GM12878 (cell line): ENCODE measurements around the gene AP3D1. TPM values are rescaled to one million over a fixed set of nuclear protein-coding genes. Genes with fewer than 3 reads are reported as not detected.

Experiments used
- BMI1 ChIP-seq: fragments of 450-650 bp; IDR thresholded peaks from 2 replicates; pipeline ENCODE4 v1.6.1; 2016; ENCODE audit warnings: mild to moderate bottlenecking, moderate library complexity, borderline replicate concordance
- CHD1 ChIP-seq: IDR thresholded peaks from 2 replicates; pipeline ENCODE4 v1.6.1; 2012; ENCODE audit warnings: low read depth, low read length, improper control_type of control experiment
- HDAC6 ChIP-seq: fragments of 200-600 bp; sonication (generic); IDR thresholded peaks from one replicate; pipeline ENCODE4 v1.8.0; 2017; ENCODE audit warnings: antibody characterized with exemption; ENCODE audit not compliant: unreplicated experiment
- IKZF1 ChIP-seq: fragments of 450-650 bp; conservative IDR thresholded peaks from 2 replicates; pipeline ENCODE4 v1.6.1; 2017; ENCODE audit warnings: antibody characterized with exemption, mild to moderate bottlenecking
- MTA2 ChIP-seq: fragments of 450-650 bp; IDR thresholded peaks from 2 replicates; pipeline ENCODE4 v1.6.1; 2016; ENCODE audit warnings: low read depth, mild to moderate bottlenecking, moderate library complexity
- MXI1 ChIP-seq: fragments of 150-350 bp; IDR thresholded peaks from 2 replicates; pipeline ENCODE4 v1.6.1; 2011; ENCODE audit warnings: low read depth, mild to moderate bottlenecking, inconsistent platforms, low read length, improper control_type of control experiment
- NFIC ChIP-seq: IDR thresholded peaks from 2 replicates; pipeline ENCODE4 v1.6.1; 2012; ENCODE audit warnings: low read depth, mild to moderate bottlenecking, inconsistent platforms, low read length, moderate library complexity
- NFXL1 ChIP-seq: fragments of 450-650 bp; IDR thresholded peaks from 2 replicates; pipeline ENCODE4 v1.6.1; 2017; ENCODE audit warnings: antibody characterized with exemption, mild to moderate bottlenecking, borderline replicate concordance
- SIX5 ChIP-seq: IDR thresholded peaks from 2 replicates; pipeline ENCODE4 v1.6.1; 2011; ENCODE audit warnings: mild to moderate bottlenecking, low read depth, low read length, moderate library complexity; ENCODE audit not compliant: severe bottlenecking
- SREBF2 ChIP-seq: IDR thresholded peaks from 2 replicates; pipeline ENCODE4 v1.6.1; 2012; ENCODE audit warnings: mild to moderate bottlenecking, low read length
- STAT3 ChIP-seq: IDR thresholded peaks from 2 replicates; pipeline ENCODE4 v1.6.1; 2011; ENCODE audit warnings: low read depth, low read length, improper control_type of control experiment
- TARDBP ChIP-seq: IDR thresholded peaks from 2 replicates; pipeline ENCODE4 v1.6.1; 2016; ENCODE audit warnings: borderline replicate concordance
- TCF12 ChIP-seq: IDR thresholded peaks from 2 replicates; pipeline ENCODE4 v1.6.1; 2011; ENCODE audit warnings: low read depth, mild to moderate bottlenecking, low read length
- TCF3 ChIP-seq: IDR thresholded peaks from 2 replicates; pipeline ENCODE4 v1.6.1; 2012; ENCODE audit warnings: low read depth, mild to moderate bottlenecking, low read length, borderline replicate concordance; ENCODE audit not compliant: insufficient read depth
- TCF7 ChIP-seq: IDR thresholded peaks from 2 replicates; pipeline ENCODE4 v1.6.1; 2014; ENCODE audit warnings: antibody characterized with exemption, borderline replicate concordance
- polyA plus RNA-seq, 11 experiments: library from polyadenylated mRNA; depleted of rRNA in 4 of 11; unstranded in 6 of 11; stranded (reverse) in 5 of 11; fragments of >200 nt; fragmentation: Nextera tagmentation in 4 of 11; fragmentation: Illumina TruSeq in 1 of 11; extraction: Ambion mirVana in 4 of 11; extraction: Trizol in 1 of 11; gene quantifications; 1 replicate in 1 of 11; 2 replicates in 10 of 11; pipeline versions ENCODE4 v1.2.1 to v1.2.3, GENCODE V29; 2011 to 2016; ENCODE audit warnings: inconsistent platforms in 2 of 11, missing spikeins in 2 of 11, low read depth in 1 of 11
- total RNA-seq, 4 experiments: library from RNA; depleted of rRNA in 3 of 4; stranded (reverse); fragments of >200 nt in 3 of 4; fragmentation: Illumina TruSeq in 1 of 4; extraction: Trizol in 1 of 4; gene quantifications; 2 replicates each; pipeline versions ENCODE4 v1.2.1 to v1.2.3, GENCODE V29; 2013 to 2021
- TF ChIP-seq, protein P1 (sequence below): fragments of 450-650 bp; formaldehyde crosslinking; IDR thresholded peaks from 2 replicates; pipeline ENCODE4 v1.4.0; 2022; ENCODE audit warnings: mild to moderate bottlenecking, moderate library complexity
- TF ChIP-seq, protein P2 (sequence below): IDR thresholded peaks from 2 replicates; pipeline ENCODE4 v1.6.1; 2011; ENCODE audit warnings: borderline replicate concordance, low read depth, mild to moderate bottlenecking, moderate library complexity, low read length; ENCODE audit not compliant: insufficient read depth, poor library complexity, severe bottlenecking
- TF ChIP-seq, protein P3 (sequence below): IDR thresholded peaks from 2 replicates; pipeline ENCODE4 v1.6.1; 2011; ENCODE audit warnings: borderline replicate concordance, low read depth, mild to moderate bottlenecking, moderate library complexity, mixed read lengths, low read length; ENCODE audit not compliant: insufficient read depth; ENCODE audit errors: extremely low read length
- TF ChIP-seq, protein P4 (sequence below): IDR thresholded peaks from 2 replicates; pipeline ENCODE4 v1.6.1; 2012; ENCODE audit warnings: low read depth, low read length, improper control_type of control experiment
- TF ChIP-seq, protein P5 (sequence below): fragments of 450-650 bp; IDR thresholded peaks from 2 replicates; pipeline ENCODE4 v1.6.1; 2017; ENCODE audit warnings: mild to moderate bottlenecking, moderate library complexity

Gene AP3D1
- total and polyA plus RNA-seq, 10 of the 15 experiments (the other 5 are each of a cell fraction or from before 2014, with no cell fraction given) = 1.5 to 108 (median 59.1) TPM

DNA sequence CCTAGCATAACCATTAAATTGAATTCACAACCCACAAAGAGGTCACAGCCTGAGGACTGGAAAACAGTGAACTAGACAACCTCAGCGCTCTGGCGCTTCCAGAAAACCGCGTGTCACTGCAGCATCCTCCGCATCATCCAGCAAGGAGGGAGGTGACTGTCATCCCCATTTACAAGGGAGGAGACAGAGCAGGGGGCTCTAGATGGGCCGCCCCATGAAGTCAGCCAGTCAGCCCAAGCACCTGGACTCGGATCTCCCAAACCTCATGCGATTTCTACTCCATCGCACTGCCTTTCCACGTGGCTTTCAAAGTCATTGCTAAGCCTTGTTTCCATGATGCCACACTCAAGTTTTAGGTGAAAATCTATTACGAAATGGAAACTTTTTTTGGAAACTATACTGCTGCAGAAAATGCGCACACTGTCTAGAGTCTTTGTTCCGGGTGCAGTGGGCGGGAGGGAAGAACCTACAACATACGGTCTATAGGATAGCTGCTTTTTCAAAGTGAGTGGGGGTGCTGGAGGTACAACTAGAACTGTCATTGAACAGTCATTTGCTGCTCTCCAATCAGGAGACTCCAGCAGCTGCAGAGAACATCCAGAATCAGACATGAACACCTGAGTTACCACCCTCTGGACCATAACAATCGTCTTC lies 2.8 kb downstream of the AP3D1 start (continued):
- TF ChIP-seq, protein P1, sequence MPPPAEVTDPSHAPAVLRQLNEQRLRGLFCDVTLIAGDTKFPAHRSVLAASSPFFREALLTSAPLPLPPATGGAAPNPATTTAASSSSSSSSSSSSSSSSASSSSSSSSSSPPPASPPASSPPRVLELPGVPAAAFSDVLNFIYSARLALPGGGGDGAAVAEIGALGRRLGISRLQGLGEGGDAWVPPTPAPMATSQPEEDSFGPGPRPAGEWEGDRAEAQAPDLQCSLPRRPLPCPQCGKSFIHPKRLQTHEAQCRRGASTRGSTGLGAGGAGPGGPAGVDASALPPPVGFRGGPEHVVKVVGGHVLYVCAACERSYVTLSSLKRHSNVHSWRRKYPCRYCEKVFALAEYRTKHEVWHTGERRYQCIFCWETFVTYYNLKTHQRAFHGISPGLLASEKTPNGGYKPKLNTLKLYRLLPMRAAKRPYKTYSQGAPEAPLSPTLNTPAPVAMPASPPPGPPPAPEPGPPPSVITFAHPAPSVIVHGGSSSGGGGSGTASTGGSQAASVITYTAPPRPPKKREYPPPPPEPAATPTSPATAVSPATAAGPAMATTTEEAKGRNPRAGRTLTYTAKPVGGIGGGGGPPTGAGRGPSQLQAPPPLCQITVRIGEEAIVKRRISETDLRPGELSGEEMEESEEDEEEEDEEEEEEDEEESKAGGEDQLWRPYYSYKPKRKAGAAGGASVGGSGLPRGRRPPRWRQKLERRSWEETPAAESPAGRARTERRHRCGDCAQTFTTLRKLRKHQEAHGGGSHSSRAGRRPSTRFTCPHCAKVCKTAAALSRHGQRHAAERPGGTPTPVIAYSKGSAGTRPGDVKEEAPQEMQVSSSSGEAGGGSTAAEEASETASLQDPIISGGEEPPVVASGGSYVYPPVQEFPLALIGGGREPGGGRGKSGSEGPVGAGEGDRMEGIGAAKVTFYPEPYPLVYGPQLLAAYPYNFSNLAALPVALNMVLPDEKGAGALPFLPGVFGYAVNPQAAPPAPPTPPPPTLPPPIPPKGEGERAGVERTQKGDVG (CRISPR knock-in tag) = no peak
- TF ChIP-seq, protein P2, sequence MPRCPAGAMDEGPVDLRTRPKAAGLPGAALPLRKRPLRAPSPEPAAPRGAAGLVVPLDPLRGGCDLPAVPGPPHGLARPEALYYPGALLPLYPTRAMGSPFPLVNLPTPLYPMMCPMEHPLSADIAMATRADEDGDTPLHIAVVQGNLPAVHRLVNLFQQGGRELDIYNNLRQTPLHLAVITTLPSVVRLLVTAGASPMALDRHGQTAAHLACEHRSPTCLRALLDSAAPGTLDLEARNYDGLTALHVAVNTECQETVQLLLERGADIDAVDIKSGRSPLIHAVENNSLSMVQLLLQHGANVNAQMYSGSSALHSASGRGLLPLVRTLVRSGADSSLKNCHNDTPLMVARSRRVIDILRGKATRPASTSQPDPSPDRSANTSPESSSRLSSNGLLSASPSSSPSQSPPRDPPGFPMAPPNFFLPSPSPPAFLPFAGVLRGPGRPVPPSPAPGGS = no peak
- TF ChIP-seq MTA2 (no peak), NFIC (no peak), TARDBP (no peak), MXI1 (peak; percentile 60; the same call in 1 of the 2 replicates), SREBF2 (no peak), HDAC6 (no peak), NFXL1 (no peak), IKZF1 (peak; percentile 73), SIX5 (no peak), TCF12 (no peak), CHD1 (no peak), TCF7 (no peak), STAT3 (no peak), TCF3 (no peak), BMI1 (no peak)
- TF ChIP-seq, protein P3, sequence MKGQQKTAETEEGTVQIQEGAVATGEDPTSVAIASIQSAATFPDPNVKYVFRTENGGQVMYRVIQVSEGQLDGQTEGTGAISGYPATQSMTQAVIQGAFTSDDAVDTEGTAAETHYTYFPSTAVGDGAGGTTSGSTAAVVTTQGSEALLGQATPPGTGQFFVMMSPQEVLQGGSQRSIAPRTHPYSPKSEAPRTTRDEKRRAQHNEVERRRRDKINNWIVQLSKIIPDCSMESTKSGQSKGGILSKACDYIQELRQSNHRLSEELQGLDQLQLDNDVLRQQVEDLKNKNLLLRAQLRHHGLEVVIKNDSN = no peak
- TF ChIP-seq, protein P4, sequence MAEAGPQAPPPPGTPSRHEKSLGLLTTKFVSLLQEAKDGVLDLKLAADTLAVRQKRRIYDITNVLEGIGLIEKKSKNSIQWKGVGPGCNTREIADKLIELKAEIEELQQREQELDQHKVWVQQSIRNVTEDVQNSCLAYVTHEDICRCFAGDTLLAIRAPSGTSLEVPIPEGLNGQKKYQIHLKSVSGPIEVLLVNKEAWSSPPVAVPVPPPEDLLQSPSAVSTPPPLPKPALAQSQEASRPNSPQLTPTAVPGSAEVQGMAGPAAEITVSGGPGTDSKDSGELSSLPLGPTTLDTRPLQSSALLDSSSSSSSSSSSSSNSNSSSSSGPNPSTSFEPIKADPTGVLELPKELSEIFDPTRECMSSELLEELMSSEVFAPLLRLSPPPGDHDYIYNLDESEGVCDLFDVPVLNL = no peak
- TF ChIP-seq, protein P5, sequence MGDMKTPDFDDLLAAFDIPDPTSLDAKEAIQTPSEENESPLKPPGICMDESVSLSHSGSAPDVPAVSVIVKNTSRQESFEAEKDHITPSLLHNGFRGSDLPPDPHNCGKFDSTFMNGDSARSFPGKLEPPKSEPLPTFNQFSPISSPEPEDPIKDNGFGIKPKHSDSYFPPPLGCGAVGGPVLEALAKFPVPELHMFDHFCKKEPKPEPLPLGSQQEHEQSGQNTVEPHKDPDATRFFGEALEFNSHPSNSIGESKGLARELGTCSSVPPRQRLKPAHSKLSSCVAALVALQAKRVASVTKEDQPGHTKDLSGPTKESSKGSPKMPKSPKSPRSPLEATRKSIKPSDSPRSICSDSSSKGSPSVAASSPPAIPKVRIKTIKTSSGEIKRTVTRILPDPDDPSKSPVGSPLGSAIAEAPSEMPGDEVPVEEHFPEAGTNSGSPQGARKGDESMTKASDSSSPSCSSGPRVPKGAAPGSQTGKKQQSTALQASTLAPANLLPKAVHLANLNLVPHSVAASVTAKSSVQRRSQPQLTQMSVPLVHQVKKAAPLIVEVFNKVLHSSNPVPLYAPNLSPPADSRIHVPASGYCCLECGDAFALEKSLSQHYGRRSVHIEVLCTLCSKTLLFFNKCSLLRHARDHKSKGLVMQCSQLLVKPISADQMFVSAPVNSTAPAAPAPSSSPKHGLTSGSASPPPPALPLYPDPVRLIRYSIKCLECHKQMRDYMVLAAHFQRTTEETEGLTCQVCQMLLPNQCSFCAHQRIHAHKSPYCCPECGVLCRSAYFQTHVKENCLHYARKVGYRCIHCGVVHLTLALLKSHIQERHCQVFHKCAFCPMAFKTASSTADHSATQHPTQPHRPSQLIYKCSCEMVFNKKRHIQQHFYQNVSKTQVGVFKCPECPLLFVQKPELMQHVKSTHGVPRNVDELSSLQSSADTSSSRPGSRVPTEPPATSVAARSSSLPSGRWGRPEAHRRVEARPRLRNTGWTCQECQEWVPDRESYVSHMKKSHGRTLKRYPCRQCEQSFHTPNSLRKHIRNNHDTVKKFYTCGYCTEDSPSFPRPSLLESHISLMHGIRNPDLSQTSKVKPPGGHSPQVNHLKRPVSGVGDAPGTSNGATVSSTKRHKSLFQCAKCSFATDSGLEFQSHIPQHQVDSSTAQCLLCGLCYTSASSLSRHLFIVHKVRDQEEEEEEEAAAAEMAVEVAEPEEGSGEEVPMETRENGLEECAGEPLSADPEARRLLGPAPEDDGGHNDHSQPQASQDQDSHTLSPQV = no peak
